HG02870 (cell line): Measurements from ENCODE around the gene ARL11.
A peak's percentile ranks its signal among the peaks of the same experiment; 100 is the strongest.
"Not testable (repeated sequence)": the region's sequence is repeated elsewhere in the genome, so short reads cannot be mapped to it uniquely, and the experiment has no call there.

Experiments
- ATAC-seq: cut with Tn5 transposase; IDR thresholded peaks from one replicate; pipeline ENCODE4 v1.9.1; 2021; ENCODE audit warnings: mild to moderate bottlenecking, moderate library complexity; ENCODE audit not compliant: unreplicated experiment

The ARL11 gene

DNA sequence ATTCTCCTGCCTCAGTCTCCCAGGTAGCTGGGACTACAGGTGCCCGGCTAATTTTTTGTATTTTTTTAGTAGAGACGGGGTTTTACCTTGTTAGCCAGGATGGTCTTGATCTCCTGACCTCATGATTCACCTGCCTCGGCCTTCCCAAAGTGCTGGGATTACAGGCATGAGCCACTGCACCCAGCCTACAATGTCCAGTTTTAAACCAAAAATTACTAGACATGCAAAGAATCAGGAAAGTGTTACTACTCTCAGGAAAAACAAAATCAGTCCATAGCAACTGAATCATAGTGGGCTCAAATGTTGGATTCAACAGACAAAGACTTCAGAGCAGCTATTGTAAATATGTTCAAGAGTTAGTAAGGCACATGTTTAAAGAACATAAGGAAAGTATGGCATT lies 16.3 kb upstream of the ARL11 start:
- ATAC-seq = not testable (repeated sequence)

DNA sequence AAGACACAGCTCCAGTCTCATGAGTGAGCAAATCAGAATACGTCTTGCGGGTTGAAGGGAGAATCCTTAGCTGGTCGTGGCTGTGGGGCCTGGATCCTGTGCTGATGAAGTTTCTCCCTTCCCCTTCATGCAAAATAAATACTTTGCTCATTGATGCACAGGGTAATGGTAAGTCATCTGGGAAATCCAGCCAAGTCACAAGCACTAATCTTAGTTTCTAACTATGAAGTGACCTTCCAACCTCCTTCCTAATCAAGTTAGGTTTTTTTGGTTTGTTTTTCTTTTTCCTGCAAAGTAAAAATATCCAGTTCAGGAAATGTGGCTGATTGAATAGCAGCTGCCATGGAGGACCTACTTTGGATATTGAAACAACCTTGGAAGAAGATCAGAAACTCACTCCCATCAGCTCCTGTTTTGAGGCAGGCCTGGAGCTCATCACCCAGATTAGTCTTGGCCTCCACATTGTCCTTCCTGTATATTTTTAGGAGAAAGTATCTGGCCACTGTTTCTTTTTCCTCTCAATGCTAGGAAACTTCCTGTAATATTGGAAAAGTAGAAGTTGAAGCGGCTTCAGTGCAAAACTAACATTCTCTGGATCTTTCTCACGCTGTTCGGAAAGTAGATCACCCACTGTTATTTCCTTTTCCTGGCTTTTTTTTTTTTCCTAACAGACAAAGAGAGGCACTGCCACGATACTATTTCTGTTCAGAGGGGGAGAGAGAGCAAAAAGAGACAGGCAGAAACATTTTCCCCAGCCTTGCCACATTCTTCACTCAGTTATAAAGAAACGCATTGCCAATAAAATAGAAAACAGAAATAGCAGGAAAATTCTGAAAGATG lies 12.3 kb upstream of the ARL11 start:
- ATAC-seq = no peak

DNA sequence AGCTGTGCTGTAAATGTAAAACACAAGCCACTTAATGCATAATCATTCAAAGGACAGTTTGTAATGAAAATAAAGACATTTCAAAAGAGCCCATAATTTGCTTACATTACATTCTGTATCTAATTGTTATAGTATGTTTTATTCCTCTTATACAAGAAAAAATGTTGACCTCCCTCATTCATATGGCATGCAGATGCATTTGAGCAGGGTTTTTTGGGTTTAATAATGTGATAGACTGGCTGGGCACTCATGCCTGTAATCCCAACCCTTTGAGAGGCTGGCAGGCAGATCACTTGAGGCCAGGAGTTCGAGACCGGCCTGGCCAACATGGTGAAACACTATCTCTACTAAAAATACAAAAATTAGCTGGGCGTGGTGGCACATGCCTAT lies 11.6 kb upstream of the ARL11 start:
- no peak for ATAC-seq

DNA sequence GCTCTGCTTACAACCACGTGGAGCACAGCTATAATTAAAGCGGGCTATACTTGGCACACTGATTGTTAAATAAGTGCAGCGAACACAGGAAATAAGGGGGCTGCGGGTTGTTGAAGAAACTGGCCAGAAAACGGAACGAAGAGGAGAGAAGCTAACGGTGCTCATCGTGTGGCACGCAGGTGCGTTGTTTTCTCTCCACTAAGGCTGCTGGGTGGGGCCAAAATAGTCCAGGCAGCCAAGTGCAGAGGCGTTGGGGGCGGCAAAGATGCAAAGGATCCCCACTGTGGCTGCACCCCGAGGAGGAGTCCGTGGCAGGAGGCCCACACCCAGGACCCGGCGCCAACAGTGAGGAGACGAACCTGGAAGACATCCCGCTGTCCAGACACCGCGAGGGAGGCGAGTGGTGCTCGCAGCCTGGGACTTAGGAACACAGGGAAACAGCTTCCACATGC lies 8.1 kb upstream of the ARL11 start:
- ATAC-seq = peak; percentile 74

DNA sequence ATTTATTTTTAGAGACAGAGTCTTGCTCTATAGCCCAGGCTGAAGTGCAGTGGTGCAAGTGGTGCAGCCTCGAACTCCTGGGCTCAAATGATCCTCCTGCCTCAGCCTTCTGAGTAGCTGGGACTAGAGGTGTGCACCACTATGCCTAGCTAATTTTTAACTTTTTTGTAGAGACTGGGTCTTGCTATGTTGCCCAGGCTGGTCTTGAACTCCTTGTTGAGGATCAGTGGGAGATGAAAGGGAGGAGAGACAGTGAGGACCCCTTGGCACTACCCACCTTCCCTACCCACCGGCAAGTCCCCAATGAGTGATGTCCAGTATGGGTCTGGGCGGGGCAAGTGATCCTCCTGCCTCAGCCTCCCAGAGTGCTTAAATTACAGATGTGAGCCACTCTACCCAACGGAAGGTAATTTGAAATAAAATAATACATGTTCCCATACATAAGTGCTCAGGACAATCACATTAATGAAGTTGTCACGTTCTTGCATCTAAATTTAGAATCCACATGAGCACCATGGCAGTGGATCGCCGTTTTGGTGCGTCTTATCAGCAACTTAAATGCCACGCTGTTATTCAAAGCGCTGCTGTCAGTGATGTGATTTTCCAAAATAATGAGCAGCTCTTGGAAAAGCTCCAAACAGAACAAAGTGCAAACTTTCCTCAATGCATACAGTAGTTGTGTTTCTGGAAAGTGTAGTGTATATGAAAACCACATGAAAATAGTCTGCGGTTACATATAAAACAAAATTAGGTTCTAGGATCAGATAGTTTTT lies 5.9 kb upstream of the ARL11 start:
- ATAC-seq = no peak

DNA sequence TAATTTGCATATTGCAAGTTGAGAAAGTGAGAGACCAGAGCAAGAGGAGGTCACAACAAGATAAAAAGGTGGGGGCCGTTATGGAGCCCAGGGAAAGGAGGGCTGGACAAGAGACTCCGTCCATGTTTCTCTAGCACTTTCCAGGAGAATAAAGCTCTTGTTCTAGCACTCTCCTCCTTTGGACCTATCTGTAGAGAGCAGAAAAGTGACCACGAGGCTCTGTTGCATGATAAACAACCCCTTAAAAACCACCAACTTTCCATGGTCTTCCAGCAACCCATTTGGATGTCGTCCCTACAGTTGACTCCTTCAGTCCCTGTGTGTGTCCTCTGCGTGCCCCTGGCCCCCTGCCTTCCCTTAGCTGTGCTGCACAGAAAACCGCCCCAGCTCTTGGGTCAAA lies 4.1 kb upstream of the ARL11 start:
- no peak for ATAC-seq

DNA sequence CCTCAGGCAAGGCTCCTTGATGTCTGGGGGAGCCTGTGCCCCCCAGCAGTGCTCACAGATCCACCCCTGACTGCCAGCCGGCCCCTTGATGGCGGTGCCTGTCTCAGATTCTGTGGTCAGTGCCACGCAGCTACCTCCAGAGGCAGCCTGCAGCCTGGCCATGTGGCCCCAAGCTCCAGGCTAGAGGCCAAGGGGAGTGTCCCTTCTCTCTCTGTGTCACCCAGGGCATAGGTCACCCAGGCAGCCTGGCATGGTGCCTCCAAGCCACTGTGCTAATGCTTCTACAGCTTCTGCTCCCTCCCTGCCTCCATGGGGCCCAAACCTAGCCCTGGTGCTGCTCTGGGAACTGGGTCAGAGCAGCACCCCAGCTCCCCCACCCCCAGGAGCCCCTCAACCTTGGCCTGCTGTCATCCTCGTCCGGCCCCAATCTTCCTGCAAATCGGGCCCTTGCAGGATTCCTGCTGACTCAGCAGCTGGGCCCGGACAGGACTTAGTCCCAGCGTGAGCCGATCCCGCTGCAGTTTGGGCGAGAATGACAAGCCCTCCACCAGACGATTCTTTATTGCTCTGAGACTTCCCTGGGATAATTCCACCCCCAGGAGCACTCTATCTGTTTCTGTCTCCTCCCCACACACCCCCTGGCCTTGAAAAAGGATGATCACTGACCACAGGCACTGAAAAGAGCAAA lies 2.8 kb upstream of the ARL11 start:
- ATAC-seq = no peak

DNA sequence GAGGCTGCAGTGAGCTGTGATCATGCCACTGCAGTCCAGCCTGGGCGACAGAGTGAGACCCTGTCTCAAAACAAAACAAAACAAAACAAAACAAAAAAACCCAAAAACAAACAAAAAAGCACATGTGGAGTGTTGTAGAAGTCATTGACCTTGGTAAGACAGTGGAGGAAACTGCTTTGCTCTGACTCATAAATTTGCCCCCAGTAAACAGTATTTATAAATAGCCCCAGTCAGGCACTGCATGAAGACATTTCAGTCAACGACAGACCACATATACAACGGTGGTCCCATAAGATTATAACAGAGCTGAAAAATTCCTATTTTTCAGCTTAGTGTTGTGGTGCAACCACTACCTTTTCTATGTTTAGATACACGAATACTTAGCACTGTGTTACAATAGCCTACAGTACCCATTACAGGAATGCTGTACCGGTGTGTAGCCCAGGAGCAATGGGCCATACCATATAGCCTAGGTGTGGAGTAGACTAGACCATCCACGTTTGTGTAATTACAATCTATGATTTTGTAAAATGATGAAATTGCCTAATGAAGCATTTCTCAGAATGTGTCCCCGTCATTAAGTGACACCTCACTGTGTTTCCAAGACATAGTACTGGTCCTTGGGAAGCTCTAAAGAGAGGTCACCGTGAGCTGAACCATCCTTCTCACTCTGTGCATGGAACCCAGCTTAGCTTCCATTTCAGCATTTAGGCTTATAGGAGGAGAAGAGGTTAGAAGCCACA lies 1.1 kb downstream of the ARL11 start:
- ATAC-seq = no peak

DNA sequence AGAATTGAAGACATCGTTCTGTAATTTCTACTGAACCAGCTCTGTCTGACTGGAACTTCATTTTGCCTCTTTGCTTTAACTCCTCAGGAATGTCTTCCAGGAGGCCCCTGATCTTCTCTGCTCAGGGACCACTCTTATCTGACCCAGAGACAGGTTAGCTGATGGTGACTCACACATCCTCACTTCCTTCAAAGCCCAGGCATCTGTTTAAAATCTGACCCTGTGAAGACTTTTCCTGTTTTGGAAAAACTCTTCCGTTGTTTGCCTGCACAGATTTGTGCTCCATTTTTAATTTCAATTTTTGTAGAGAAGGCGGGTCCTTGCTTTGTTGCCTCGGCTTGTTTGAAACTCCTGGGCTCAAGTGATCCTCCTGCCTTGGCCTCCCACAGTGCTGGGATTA lies 1.6 kb downstream of the ARL11 start:
- ATAC-seq = no peak

DNA sequence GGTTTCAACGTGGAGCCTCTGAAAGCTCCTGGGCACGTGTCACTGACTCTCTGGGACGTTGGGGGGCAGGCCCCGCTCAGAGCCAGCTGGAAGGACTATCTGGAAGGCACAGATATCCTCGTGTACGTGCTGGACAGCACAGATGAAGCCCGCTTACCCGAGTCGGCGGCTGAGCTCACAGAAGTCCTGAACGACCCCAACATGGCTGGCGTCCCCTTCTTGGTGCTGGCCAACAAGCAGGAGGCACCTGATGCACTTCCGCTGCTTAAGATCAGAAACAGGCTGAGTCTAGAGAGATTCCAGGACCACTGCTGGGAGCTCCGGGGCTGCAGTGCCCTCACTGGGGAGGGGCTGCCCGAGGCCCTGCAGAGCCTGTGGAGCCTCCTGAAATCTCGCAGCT lies 2.3 kb downstream of the ARL11 start:
- ATAC-seq = no peak

DNA sequence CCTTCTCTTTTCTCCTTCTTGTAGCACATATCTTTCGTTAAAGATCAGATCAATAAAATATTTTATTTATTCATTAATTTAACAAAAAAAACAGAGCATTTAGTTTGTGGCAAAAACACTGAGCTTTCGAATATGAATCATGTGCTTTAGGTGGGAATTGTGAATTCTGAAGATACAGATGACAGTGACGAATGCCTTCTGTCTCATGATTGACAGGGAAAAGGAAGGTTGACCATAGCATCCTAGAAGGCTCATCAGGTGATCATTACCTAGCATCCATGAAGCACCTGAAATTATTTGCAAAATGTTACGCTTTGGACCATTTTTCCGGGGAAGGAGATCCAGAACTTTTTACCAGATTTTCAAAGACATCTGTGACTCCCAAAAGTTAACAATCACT lies 3.8 kb downstream of the ARL11 start:
- no peak for ATAC-seq

DNA sequence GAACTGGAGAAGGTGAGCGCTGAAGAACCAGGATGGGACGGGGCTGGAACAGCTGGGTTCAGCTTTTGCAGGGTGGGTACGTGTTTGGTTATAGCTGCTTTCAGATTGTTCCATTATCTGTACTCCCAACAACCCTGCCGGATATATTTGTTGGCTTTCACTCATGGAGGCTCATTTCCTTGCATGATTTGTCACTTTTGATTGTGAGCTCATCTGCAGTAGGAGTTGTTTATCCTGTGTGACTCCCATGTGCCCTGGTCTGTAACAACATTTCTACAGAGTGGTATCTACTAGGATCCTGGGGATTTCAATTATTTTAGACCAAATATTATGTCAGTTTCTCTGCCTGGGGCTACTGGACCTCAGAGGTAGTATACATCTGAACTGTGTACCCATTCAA lies 5.4 kb downstream of the ARL11 start:
- ATAC-seq = no peak

DNA sequence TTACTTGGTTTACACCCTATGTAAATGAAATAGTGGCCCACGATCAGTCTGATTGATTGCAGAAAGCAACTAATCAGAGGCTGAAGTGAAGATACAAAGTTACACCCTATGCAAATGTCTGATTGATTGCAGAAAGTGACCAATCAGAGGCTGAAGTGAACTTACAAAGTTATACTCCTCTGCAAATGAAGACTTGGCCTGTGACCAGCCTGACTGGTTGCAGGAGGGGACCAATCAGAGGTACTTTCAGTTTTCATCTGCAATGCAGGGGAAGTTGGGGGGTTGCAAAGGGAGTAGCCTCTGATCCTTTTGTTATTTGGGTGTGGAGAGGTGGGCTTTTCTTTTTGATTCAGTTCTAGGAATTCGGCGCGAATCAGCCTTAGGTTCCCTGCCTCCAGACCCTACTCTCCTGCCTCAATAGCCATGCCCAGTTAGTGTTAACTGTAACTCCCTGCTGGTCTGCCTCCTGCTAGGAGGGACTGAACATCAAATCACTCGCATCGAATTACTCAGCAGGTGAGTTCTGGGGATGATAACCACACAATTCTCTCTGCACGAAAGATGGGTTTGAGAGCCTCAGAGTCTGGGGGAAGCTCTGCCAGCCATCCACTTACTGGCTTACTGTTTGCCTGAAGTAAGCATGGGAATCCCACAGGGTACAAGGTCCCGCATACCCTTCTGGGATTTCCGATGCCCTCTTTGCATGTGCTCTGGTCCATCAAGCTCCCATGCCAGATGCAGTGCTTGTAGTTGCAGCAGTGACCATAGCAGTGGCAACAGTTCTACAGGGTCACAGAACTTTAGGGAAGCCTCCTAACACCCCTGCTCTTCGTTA lies 7.5 kb downstream of the ARL11 start:
- no peak for ATAC-seq

DNA sequence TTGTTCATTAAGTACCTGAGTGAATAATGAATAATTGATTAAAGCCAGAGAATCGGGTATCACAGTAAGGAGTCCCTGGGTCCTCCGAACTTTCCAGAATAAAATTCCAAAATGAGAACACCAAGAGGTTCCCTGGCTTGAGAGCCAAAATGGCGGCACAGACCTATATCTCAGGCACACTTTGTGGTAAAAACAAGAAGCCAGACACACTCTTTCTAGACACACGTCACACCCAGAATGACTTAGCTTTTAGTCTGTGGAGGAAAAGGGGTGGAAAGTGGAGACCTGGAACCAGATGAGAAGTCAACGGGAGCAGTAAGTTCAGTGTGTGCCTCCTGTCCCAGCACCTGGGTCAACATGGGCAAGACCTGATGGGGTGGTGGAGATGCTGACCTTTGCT lies 8.4 kb downstream of the ARL11 start:
- ATAC-seq = no peak

DNA sequence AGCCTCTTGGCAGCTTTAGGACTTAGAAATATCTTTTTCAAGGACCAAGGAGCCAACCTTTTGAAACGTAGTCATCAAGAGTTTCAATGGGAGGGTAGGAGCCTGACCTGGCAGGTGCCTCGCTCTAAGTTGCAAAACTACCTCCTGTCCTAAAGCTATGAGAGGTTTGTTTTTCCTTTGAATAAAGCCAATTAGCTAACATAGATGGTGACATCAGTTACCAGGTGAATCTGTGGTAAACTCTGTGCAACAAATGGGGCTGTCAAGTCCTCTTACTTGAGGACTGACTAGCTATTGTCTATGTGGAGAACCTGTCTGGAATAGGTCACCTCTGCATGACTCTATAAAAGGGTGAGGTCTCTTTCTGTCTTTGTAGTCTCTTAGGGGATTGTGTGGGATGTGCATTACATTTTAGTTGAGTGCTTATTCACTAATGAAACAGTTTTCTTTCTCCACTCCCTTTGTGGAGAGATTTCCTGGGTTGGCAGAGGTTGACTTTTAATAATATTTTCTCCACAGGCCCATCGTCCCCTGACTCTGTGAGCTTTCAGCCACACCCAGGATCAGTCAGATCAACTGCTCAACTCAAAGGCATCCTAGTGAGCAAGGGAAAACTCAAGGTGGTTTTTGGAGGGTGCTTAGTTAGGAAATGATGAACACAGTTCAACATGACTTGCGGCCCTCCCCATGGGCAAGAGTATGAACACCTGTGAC lies 9.9 kb downstream of the ARL11 start:
- ATAC-seq = no peak

DNA sequence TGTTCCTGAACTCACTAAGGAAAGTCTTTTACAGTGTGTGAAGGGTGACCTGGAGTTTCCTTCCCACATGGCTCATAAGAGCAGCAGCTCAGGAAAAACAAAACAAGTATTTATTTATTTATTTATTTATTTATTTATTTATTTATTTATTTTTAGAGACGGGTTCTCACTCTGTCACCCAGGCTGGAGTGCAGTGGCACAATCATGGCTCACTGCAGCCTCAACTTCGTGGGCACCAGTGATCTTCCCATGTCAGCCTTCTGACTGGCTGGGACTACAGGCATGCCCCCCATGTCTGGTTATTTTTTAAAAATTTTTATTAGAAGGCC lies 10.4 kb downstream of the ARL11 start:
- ATAC-seq = no peak

DNA sequence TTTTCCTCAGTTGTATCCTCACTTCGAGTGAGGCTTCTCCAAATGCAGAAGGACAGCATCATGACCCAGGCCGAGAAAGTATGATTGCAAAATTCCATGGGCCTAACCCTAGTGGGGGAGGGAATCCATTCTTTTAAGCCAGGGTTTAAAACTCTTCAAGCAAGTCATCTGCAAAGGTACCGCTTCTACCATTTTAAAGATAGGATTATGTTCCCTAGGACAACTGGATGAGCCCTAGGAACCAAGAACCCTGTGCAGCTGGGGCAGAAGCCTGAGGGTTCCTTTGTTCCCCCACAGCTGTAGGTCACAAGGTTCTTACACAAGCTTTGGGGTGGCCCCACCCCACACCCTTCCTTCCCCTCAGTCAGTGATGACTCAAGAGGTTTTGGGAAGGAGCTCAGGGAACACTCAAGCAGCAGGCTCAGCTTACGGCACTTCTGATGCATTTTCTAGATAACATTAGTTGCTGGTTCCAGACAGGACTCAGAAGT lies 13.5 kb downstream of the ARL11 start:
- no peak for ATAC-seq

DNA sequence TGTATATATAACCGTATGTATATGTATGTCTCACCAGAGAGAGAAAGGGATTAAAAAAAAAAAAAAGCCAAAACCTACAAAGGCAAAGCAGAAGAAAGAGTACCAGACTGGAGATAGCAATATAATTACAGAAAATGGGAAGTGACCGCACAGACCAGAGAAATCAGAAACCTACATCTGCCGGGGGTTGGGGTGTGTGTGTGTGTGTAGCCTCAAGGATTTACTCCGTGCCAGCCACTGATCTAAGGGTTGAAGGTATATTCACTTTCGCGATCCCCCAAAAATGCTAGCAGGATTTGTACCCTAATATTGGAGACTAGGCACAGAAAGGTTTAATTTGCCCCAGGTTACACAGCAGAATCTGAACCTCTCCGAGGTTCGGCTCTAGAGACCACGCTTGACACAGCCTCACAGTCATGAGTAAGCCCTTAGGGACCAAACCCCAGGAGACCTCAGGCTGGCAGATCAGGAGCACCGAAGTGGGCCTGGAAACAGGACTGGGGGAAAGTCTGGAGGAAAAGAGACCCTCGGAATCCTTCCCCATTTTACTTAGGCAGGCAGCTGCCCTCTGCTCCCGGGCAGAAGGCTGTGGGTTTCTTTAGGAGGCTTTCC lies 14.8 kb downstream of the ARL11 start:
- no peak for ATAC-seq

DNA sequence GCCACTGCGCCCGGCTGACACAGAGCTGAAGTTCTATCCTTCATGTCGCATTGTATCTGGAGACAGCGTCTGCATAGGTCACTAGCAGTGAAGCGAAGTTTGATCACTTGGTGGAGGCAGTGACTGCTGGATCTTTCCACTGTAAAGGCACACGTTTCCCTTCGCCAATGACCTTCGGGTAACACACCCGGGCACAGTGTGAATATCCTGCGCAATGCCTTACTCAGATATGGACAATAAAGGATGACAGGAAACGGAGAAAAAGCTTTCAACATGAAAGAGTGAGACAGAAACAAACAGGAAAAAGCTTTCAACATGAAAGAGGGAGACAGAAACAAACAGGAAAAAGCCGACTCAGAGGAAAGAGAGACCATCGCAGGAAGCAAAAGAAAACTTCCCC lies 17.1 kb downstream of the ARL11 start:
- no peak for ATAC-seq
